Activated CD4-positive, CD25-positive, alpha-beta regulatory T cell treated with anti-CD3 and anti-CD28 coated beads, Interleukin-2, amount 50 U/mL, for 16 hours (primary cell): ENCODE results near the gene RASAL2.
"Not testable (repeated sequence)": the region's sequence is repeated elsewhere in the genome, so short reads cannot be mapped to it uniquely, and the experiment has no call there.

Source experiments
- DNase-seq: peaks from one replicate; pipeline ENCODE4 v3.0.0-alpha.2; 2020; ENCODE audit warnings: low read depth, low spot score

Gene RASAL2

DNA sequence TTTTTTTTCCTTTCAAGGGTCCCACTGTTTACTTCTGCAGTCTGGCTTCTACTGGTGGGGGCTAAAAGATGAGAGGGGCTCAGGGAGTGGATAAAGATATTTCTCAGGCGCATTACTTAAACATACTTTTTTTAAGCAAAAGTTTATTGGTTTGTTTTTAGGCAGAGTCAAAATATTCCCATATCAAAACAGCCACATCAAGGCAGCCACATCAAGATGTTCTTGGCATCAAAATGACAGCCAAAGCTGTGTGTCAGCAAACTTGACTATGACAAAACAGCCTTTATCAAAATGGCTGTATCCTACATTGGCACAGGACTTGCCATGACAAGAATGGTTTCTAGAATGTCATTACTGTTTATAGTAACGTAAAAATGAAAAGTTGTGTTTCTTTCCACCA, 22.1 kb upstream of the RASAL2 start:
- no peak for DNase-seq

DNA sequence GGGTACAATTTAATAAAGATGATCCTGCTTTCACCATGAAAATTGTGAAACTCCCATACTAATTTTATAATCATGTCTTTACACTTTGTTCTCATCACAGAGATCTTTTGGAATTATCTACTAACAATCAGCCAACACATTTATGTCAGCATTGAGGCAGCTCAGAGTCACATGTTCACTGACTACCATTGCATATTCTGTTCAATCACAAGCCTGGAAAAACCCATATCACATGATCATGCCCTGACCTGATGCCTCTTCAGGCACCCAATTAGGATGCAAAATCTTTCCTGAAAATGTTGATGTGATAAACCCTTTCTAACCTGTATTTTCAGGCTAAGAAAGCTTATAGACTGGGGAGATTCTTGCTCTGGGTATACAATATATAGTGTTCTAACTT, 21.6 kb upstream of the RASAL2 start:
- no peak for DNase-seq

- no peak for DNase-seq
These were observed 18.6 kb upstream of the RASAL2 start for GRCh38 chr1:178075333-178075732.

GRCh38 chr1:178076607-178077006, 17.3 kb upstream of the RASAL2 start:
- DNase-seq: no peak

DNA sequence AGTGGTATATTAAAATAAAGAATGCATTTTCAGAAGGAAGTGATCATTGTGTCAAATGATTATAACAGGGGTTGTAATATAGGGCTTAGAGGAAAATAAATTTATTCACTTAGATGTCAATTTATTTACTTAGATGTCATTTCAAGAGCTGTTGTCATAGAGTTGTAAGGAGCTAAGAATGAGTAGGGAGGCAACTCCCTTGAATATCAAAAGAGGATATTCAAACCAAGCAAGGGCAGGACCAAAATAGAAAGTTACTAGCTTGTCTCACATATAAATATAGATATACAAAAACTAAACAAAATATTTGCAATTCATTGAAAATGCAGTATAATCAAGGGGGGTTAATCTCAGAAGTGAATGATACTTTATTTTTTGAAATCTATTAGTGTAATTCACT, 16.0 kb upstream of the RASAL2 start:
- no peak for DNase-seq

GRCh38 chr1:178086294-178086693, 7.6 kb upstream of the RASAL2 start:
- DNase-seq: no peak

GRCh38 chr1:178086766-178087165, 7.1 kb upstream of the RASAL2 start:
- DNase-seq: no peak

DNA sequence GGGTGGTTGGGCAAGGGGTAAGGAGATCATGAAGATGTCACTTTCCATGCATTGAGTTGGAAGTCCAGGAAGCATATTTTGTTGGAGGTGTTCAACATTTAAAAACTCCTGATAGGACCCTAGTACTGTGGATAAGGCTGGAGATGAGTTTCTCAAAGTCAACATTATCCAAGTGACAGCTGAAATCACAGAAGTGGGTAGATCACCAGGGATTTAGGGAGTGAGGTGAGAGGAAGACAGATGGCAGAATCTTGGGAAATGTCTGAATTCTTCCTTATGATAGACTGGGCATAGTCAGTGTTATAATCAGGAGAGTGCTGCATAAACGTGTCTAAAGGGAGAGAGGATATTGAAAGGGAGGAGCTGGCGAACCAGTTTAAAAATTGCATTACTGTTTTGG, 5.3 kb upstream of the RASAL2 start:
- DNase-seq: no peak

DNA sequence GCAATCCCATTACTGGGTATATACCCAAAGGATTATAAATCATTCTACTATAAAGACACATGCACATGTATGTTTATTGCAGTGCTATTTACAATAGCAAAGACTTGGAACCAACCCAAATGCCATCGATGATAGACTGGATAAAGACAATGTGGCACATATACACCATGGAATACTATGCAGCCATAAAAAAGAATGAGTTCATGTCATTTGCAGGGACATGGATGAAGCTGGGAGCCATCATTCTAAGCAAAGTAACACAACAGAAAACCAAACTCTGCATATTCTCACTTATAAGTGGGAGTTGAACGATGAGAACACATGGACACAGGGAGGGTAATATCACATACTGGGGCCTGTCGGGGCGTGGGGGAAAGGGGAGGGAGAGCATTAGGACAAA, 2.5 kb upstream of the RASAL2 start:
- not testable (repeated sequence) for DNase-seq

- no peak for DNase-seq
These were observed 1.7 kb upstream of the RASAL2 start for GRCh38 chr1:178091986-178092745.

GRCh38 chr1:178092878-178093493, 918 bp upstream of the RASAL2 start:
- DNase-seq: no peak

DNA sequence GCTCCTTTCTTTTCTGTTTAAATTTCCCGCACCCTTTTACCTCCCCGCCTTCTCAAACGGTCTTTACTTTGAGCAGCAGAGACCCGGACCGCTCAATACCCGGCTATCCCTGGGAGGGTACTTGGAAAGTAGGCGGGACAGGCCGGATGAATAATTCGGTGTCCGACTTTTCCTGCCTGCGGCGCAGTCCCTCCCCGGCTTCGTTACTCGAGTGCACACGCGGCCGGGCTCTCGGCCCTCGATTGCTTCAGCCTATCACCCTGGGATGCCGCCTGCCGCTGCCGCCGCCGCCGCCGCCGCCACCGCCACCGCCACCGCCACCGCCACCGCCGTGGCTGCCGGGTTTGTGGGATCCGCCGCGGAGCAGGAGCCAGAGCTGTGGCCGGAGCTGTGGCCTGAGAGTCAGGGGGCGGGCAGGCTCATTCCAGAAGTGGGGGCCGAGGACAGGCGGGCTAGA, 382 bp upstream of the RASAL2 start:
- DNase-seq: no peak

GRCh38 chr1:178094739-178095645, 1.1 kb downstream of the RASAL2 start:
- no peak for DNase-seq

- DNase-seq: no peak
These were observed 2.5 kb downstream of the RASAL2 start for GRCh38 chr1:178096421-178096820.

DNA sequence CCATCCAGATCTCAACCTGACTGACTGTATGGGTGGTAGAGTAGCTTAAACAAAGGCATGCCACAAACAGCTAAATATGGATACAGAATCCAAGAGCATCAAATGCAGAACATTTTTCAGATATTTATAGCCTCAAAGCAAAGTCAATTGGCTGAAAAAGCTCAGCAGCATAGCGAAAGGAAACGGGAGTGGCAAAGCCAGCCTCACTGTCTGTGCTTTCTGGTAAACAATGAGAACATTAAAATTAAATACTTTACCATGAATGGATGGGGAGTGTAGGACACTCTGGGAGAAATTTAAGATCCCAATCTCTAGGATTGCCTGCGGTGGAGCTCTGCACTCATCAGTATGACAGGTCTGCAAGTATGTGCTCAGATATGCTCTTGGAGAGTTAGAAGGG, 4.4 kb downstream of the RASAL2 start:
- DNase-seq: no peak

GRCh38 chr1:178101266-178101630, 7.3 kb downstream of the RASAL2 start:
- no peak for DNase-seq

GRCh38 chr1:178101654-178102053, 7.8 kb downstream of the RASAL2 start:
- no peak for DNase-seq

- no peak for DNase-seq
These were observed 8.3 kb downstream of the RASAL2 start for GRCh38 chr1:178102218-178102617.

DNA sequence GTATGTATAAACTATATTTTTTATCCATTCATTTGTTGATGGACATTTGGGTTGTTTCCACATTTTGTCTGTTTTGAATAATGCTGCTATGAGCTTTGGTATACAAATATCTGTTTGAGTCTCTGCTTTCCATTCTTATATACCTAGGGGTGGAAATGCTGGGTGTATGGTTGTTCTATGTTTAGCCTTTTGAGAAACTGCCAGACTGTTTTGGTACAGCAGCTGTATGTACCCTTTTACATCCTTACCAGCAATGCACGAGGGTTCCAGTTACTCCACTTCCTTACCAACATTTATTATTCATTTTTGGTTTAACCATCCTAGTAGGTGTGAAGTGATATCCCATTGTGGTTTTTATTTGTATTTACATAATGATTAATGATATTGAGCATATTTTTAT, 13.9 kb downstream of the RASAL2 start:
- DNase-seq: no peak

DNA sequence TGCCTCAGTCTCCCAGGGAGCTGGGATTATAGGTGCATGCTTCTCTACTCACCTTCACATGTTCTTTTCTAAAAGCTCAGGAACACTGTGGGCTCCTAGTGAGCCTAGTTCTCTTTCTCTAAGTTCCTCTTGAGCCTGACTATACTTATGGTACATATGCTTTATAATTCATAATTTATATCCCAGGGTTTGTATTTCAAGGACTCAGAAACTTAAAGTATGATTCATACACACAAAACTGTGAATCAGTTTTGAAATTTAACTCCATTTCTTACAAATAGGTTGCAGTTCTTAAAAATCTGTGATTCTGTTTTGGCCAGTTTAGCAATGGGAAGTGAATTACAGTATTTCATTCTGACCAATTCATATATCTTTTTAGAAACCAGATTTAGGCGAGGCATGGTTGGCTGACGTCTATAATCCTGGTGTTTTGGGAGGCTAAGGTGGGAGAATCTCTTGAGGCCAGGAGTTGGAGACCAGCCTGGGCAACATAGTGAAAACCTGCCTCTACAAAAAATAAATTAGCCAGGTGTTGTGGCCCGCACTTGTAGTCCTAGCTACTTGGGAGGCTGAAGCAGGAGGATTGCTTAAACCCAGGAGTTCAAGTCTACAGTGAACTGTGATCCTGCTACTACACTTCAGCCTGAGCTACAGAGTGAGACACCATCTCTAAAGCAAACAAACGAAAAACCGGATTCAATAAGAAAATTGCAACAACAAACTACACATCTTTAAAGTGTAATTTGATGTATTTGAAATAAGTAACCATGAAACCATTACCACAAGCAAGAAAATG, 15.6 kb downstream of the RASAL2 start:
- DNase-seq: no peak

DNA sequence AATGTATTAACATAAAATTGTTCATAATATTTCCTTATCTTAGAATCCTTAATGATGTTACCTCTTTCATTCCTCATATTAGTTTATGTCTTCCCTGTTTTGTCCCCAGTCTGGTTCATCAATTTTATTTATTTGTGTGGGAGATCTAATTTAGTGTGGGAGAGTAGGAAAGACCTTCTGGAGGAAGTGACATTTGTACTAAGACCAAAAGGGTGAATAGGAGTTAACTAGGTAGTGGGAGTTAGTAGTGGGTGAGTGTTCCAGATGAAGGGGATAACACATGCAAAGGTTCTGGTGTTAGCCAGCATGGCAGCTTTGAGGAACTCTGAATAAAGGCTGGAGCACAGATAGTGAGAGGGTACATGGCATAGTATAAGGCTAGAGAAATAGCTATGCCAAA, 21.4 kb downstream of the RASAL2 start:
- DNase-seq: no peak

DNA sequence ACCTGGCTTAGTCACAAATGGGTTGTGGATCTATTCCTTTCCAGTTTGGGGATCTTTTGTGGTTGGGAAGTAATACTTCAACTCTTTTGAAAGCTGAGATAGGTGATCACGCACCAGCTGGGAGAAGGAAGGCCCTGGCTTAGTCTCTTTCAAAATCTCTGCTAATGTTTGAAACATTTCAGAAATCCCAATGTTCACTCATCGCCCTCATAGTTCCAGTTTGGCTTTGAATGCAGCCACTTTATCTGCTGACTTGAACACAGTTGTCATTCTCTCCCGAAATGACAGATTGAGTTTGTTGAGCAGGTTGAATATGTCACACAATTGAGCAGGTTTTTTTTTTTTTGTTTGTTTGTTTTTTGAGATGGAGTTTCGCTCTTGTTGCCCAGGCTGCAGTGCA, 24.6 kb downstream of the RASAL2 start:
- DNase-seq: no peak
